H1 (cell line): ENCODE results near the gene TMEM17.

Source experiments
- EZH2 ChIP-seq: fragments of 200-600 bp; sonication (generic); IDR thresholded peaks from 2 replicates; pipeline ENCODE4 v1.7.1; 2012; ENCODE audit warnings: low read depth, mild to moderate bottlenecking, moderate library complexity, low read length, inconsistent platforms; ENCODE audit not compliant: severe bottlenecking
- HDAC6 ChIP-seq: IDR thresholded peaks from one replicate; pipeline ENCODE4 v1.7.1; 2012; ENCODE audit warnings: low read depth, mild to moderate bottlenecking, inconsistent platforms, low read length, moderate library complexity
- JUN ChIP-seq: IDR thresholded peaks from 2 replicates; pipeline ENCODE4 v1.6.1; 2011; ENCODE audit warnings: low read depth, mild to moderate bottlenecking, improper control_type of control experiment, low read length
- JUND ChIP-seq: IDR thresholded peaks from 2 replicates; pipeline ENCODE4 v1.6.1; 2011; ENCODE audit warnings: mild to moderate bottlenecking, improper control_type of control experiment, low read length
- KDM4A ChIP-seq: IDR thresholded peaks from one replicate; pipeline ENCODE4 v1.7.1; 2012; ENCODE audit warnings: low read depth, mild to moderate bottlenecking, moderate library complexity, low read length, inconsistent platforms; ENCODE audit not compliant: severe bottlenecking
- TAF1 ChIP-seq: IDR thresholded peaks from 2 replicates; pipeline ENCODE4 v1.6.1; 2011; ENCODE audit warnings: mild to moderate bottlenecking, low read depth, low read length
- TF ChIP-seq, protein P1 (sequence below), 3 experiments: IDR thresholded peaks; 1 replicate in 2 of 3; 2 replicates in 1 of 3; pipeline versions ENCODE4 v1.5.1 to v1.6.1; 2011; ENCODE audit warnings: low read length in 3 of 3, mild to moderate bottlenecking in 3 of 3, inconsistent platforms in 2 of 3, low read depth in 1 of 3, moderate library complexity in 1 of 3; ENCODE audit not compliant: insufficient read depth in 1 of 3; ENCODE audit errors: control extremely low read depth in 1 of 3
- TF ChIP-seq, protein P2 (sequence below): fragments of 300-600 bp; sonication (generic); IDR thresholded peaks from 2 replicates; pipeline ENCODE4 v1.7.1; 2012; ENCODE audit warnings: low read length, moderate library complexity, mild to moderate bottlenecking, inconsistent platforms; ENCODE audit not compliant: insufficient replicate concordance
- TF ChIP-seq, protein P3 (sequence below): IDR thresholded peaks from 2 replicates; pipeline ENCODE4 v1.6.1; 2012; ENCODE audit warnings: low read length, inconsistent platforms

DNA sequence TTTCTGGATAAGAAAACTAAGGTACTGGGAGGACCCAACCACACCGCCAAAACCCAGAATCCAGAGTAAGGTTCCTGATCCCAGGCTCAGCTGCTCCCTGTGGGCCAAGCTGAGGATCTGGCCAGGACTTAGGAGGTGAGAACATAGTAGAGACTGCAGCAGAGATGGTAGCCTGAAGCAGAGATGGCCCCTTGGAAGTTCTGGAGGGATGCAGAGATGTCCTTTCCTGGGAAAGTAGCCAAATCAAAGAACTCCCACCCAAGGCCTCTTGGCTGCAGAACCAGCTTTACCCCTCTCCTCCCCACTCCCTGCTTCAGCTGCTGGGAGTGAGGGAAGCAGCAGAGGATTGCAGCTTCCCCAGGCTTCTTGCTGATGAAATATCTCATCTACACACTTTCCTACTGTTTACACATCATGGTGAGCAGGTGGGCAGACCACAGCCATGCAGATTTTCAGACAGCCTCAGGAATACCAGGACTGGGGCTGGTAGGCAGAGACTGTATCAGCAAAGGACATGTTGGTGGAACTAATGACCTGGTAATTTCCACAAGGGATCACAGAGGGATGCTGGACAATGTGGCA is 32.7 kb downstream of the TMEM17 start:
- TF ChIP-seq, protein P1, sequence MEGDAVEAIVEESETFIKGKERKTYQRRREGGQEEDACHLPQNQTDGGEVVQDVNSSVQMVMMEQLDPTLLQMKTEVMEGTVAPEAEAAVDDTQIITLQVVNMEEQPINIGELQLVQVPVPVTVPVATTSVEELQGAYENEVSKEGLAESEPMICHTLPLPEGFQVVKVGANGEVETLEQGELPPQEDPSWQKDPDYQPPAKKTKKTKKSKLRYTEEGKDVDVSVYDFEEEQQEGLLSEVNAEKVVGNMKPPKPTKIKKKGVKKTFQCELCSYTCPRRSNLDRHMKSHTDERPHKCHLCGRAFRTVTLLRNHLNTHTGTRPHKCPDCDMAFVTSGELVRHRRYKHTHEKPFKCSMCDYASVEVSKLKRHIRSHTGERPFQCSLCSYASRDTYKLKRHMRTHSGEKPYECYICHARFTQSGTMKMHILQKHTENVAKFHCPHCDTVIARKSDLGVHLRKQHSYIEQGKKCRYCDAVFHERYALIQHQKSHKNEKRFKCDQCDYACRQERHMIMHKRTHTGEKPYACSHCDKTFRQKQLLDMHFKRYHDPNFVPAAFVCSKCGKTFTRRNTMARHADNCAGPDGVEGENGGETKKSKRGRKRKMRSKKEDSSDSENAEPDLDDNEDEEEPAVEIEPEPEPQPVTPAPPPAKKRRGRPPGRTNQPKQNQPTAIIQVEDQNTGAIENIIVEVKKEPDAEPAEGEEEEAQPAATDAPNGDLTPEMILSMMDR (IDR thresholded peaks at IDR 0.05; ENCODE audit: control extremely low read depth in 1 of 3, insufficient read depth in 1 of 3, low read depth in 1 of 3, low read length in 3 of 3) = no peak
- no peak for TF ChIP-seq EZH2
- TF ChIP-seq KDM4A = no peak
- TF ChIP-seq HDAC6 = no peak
- TF ChIP-seq TAF1 = no peak
- no peak for TF ChIP-seq JUND
- TF ChIP-seq, protein P2, sequence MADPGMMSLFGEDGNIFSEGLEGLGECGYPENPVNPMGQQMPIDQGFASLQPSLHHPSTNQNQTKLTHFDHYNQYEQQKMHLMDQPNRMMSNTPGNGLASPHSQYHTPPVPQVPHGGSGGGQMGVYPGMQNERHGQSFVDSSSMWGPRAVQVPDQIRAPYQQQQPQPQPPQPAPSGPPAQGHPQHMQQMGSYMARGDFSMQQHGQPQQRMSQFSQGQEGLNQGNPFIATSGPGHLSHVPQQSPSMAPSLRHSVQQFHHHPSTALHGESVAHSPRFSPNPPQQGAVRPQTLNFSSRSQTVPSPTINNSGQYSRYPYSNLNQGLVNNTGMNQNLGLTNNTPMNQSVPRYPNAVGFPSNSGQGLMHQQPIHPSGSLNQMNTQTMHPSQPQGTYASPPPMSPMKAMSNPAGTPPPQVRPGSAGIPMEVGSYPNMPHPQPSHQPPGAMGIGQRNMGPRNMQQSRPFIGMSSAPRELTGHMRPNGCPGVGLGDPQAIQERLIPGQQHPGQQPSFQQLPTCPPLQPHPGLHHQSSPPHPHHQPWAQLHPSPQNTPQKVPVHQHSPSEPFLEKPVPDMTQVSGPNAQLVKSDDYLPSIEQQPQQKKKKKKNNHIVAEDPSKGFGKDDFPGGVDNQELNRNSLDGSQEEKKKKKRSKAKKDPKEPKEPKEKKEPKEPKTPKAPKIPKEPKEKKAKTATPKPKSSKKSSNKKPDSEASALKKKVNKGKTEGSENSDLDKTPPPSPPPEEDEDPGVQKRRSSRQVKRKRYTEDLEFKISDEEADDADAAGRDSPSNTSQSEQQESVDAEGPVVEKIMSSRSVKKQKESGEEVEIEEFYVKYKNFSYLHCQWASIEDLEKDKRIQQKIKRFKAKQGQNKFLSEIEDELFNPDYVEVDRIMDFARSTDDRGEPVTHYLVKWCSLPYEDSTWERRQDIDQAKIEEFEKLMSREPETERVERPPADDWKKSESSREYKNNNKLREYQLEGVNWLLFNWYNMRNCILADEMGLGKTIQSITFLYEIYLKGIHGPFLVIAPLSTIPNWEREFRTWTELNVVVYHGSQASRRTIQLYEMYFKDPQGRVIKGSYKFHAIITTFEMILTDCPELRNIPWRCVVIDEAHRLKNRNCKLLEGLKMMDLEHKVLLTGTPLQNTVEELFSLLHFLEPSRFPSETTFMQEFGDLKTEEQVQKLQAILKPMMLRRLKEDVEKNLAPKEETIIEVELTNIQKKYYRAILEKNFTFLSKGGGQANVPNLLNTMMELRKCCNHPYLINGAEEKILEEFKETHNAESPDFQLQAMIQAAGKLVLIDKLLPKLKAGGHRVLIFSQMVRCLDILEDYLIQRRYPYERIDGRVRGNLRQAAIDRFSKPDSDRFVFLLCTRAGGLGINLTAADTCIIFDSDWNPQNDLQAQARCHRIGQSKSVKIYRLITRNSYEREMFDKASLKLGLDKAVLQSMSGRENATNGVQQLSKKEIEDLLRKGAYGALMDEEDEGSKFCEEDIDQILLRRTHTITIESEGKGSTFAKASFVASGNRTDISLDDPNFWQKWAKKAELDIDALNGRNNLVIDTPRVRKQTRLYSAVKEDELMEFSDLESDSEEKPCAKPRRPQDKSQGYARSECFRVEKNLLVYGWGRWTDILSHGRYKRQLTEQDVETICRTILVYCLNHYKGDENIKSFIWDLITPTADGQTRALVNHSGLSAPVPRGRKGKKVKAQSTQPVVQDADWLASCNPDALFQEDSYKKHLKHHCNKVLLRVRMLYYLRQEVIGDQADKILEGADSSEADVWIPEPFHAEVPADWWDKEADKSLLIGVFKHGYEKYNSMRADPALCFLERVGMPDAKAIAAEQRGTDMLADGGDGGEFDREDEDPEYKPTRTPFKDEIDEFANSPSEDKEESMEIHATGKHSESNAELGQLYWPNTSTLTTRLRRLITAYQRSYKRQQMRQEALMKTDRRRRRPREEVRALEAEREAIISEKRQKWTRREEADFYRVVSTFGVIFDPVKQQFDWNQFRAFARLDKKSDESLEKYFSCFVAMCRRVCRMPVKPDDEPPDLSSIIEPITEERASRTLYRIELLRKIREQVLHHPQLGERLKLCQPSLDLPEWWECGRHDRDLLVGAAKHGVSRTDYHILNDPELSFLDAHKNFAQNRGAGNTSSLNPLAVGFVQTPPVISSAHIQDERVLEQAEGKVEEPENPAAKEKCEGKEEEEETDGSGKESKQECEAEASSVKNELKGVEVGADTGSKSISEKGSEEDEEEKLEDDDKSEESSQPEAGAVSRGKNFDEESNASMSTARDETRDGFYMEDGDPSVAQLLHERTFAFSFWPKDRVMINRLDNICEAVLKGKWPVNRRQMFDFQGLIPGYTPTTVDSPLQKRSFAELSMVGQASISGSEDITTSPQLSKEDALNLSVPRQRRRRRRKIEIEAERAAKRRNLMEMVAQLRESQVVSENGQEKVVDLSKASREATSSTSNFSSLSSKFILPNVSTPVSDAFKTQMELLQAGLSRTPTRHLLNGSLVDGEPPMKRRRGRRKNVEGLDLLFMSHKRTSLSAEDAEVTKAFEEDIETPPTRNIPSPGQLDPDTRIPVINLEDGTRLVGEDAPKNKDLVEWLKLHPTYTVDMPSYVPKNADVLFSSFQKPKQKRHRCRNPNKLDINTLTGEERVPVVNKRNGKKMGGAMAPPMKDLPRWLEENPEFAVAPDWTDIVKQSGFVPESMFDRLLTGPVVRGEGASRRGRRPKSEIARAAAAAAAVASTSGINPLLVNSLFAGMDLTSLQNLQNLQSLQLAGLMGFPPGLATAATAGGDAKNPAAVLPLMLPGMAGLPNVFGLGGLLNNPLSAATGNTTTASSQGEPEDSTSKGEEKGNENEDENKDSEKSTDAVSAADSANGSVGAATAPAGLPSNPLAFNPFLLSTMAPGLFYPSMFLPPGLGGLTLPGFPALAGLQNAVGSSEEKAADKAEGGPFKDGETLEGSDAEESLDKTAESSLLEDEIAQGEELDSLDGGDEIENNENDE = no peak
- TF ChIP-seq, protein P3, sequence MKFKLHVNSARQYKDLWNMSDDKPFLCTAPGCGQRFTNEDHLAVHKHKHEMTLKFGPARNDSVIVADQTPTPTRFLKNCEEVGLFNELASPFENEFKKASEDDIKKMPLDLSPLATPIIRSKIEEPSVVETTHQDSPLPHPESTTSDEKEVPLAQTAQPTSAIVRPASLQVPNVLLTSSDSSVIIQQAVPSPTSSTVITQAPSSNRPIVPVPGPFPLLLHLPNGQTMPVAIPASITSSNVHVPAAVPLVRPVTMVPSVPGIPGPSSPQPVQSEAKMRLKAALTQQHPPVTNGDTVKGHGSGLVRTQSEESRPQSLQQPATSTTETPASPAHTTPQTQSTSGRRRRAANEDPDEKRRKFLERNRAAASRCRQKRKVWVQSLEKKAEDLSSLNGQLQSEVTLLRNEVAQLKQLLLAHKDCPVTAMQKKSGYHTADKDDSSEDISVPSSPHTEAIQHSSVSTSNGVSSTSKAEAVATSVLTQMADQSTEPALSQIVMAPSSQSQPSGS = no peak
- TF ChIP-seq JUN = no peak
